NB4 (cell line): ENCODE results near the gene NR4A3.

ENCODE experiments used
- DNase-seq: peaks from one replicate; pipeline ENCODE4 v3.0.0; 2010; ENCODE audit warnings: low read depth
- H3K4me3 ChIP-seq: one replicate; pipeline ENCODE4 v1.5.1; 2011; ENCODE audit warnings: mild to moderate bottlenecking, low read depth, low read length, moderate library complexity
- MYC ChIP-seq: IDR thresholded peaks from 2 replicates; pipeline ENCODE4 v1.6.1; 2011; ENCODE audit warnings: low read depth, low read length
- POLR2A ChIP-seq: IDR thresholded peaks from 2 replicates; pipeline ENCODE4 v1.6.1; 2011; ENCODE audit warnings: mild to moderate bottlenecking; ENCODE audit not compliant: insufficient read length; ENCODE audit errors: extremely low read depth
- TF ChIP-seq, protein P1 (sequence below): IDR thresholded peaks from 2 replicates; pipeline ENCODE4 v1.6.1; 2011; ENCODE audit warnings: low read depth, low read length
- TF ChIP-seq, protein P2 (sequence below): IDR thresholded peaks from one replicate; pipeline ENCODE4 v1.5.1; 2012; ENCODE audit warnings: low read depth, low read length

NR4A3 gene

DNA sequence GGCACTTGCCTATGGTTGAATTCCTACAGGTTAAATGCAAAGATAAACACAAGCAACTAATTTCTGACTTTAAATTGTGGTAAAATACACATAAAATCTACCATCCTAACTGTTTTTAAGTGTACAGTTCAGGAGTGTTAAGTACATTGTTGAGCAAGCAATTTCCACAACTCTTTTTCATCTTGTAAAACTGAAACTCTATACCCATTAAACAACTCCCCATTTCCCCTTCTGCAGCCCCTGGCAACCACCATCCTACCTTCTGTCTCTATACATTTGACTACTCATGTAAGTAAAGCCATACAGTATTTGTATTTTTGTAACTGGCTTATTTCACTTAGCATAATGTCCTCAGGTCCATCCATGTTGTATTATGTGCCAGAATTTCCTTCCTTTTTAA lies 46.3 kb downstream of the NR4A3 start:
- TF ChIP-seq POLR2A (no peak), MYC (no peak)
- TF ChIP-seq, protein P1, sequence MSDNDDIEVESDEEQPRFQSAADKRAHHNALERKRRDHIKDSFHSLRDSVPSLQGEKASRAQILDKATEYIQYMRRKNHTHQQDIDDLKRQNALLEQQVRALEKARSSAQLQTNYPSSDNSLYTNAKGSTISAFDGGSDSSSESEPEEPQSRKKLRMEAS = no peak
- TF ChIP-seq, protein P2, sequence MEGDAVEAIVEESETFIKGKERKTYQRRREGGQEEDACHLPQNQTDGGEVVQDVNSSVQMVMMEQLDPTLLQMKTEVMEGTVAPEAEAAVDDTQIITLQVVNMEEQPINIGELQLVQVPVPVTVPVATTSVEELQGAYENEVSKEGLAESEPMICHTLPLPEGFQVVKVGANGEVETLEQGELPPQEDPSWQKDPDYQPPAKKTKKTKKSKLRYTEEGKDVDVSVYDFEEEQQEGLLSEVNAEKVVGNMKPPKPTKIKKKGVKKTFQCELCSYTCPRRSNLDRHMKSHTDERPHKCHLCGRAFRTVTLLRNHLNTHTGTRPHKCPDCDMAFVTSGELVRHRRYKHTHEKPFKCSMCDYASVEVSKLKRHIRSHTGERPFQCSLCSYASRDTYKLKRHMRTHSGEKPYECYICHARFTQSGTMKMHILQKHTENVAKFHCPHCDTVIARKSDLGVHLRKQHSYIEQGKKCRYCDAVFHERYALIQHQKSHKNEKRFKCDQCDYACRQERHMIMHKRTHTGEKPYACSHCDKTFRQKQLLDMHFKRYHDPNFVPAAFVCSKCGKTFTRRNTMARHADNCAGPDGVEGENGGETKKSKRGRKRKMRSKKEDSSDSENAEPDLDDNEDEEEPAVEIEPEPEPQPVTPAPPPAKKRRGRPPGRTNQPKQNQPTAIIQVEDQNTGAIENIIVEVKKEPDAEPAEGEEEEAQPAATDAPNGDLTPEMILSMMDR = no peak
- peak; percentile 35 for DNase-seq

DNA sequence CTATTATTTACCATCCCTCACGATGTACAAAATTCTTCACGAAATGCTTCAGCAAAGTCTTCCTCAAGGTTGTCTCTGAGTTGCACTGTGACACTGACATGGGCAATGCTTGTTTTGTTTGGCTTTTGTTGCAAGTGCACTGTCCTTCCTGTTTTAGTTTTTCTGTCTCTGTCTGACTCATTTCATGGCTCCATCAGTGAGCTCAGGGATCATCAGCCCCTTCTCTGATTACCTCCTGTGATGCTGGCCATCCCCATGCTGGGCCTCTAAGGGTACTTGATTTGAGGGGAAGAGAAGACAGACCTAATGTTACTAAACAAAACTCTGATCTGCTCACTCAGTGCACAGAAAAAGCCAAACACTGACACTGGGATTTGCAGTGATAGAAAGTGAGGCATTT lies 47.2 kb downstream of the NR4A3 start:
- H3K4me3 ChIP-seq = no peak overlapping the region
- peak; percentile 31 for DNase-seq
- TF ChIP-seq POLR2A (no peak), MYC (no peak)
- TF ChIP-seq, protein P1 = no peak
- TF ChIP-seq, protein P2 = no peak

More for the DNA sequence above, 46.3 kb downstream of the NR4A3 start:
- no peak overlapping the region for H3K4me3 ChIP-seq

DNA sequence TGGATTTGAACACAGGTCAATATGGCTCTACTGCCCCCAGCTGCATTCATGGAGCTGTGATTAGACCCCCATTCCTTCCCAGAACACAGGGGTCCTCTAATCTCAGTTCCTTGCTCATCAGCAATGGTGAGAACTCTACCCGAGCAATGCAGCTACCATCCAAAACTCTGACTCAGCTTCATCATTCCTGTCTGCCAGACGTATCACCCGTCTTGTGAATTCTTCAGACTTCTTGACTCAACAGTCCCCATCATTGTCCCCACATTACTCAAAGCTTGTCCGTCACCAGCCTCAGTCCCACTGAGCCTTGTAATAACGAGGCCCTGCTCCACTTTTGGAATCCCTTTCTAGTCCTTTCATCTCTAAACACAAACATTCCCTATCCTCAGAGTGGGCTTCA lies 48.4 kb downstream of the NR4A3 start:
- TF ChIP-seq, protein P1 = no peak
- TF ChIP-seq, protein P2 = no peak
- no peak for TF ChIP-seq MYC
- no peak for TF ChIP-seq POLR2A
- DNase-seq = no peak
- no peak overlapping the region for H3K4me3 ChIP-seq

DNA sequence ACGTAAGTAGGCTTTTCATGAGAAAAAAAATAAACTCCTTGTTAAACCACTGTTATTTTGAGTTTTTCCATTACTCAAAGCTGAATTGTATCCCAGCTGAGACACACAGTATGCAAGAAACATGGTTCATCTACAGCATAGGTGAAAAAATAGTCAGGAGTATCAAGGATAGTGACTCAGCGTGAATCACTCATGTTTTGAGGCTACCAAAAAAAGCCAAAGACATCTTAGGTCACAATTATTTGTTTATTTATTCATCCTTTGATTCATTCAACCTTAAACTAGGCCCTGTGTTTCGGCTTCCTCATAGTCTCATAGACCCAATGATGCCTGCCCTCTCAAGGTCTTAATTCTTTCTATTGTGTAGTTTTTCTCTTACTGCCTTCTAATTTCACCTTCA lies 51.8 kb downstream of the NR4A3 start:
- TF ChIP-seq POLR2A (no peak), MYC (no peak)
- TF ChIP-seq, protein P2 = no peak
- TF ChIP-seq, protein P1 = no peak
- DNase-seq = no peak
- H3K4me3 ChIP-seq = no peak overlapping the region

DNA sequence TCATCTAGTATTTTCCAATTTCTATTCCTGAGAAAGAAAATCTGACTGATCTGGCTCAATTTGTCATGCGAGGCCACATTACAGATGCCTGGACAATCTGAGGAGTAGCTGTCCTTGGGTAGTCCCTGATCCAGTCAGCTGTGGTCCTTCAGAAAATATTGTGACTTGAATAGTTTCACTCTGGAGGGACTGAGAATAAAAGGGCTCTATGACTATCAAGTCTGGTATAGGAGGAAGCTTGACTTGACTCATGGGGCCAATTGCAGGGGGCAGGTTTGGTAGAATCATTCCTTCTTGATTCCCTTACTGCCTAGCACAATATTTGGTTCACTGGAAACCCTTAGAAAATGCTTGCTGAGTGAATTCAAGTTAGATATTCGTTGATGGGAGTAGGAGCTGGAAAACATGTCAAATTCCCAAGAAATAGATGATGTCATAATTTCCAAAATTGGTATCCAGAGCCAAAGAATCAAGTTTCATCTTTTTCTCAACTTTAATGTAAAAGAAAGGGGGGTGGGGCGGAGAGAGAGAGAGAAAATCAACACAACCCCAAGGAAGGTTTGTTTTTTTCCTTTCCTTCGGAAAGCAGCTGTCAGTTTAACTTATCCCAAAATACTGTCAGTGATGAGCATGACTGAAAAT lies 52.4 kb downstream of the NR4A3 start:
- no peak overlapping the region for H3K4me3 ChIP-seq
- TF ChIP-seq MYC = no peak
- TF ChIP-seq, protein P2 = no peak
- TF ChIP-seq POLR2A = no peak
- DNase-seq = no peak

DNA sequence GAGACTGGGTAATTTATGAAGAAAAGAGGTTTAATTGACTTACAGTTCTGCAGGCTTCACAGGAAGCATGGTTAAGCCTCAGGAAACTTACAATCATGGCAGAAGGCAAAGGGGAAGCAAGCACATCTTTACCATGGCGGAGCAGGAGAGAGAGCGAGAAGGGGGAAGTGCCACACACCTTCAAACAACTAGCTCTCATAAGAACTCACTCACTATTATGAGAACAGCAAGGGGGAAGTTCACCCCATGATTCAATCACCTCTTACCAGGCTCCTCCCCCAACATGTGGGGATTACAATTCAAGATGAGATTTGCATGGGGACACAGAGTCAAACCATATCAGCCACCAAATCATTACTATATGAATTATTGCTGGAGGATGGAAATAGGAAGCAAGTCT lies 54.5 kb downstream of the NR4A3 start:
- H3K4me3 ChIP-seq = no peak overlapping the region
- DNase-seq = peak; percentile 17
- TF ChIP-seq, protein P1 = no peak
- TF ChIP-seq MYC = no peak
- TF ChIP-seq, protein P2 = no peak
- TF ChIP-seq POLR2A = no peak
